Liver (tissue), 9 donors: ENCODE results near the gene EHMT1. TPM values are rescaled to one million over a fixed set of nuclear protein-coding genes. Genes with fewer than 3 reads are reported as not detected.

ENCODE experiments used
- DNase-seq: peaks from one replicate; pipeline ENCODE4 v3.0.0-alpha.2; 2017; ENCODE audit warnings: low spot score
- H3K27ac ChIP-seq, 2 donors: one replicate each; pipeline ENCODE4 v1.7.0; 2013; ENCODE audit warnings: inconsistent platforms in 2 of 2, low read length in 2 of 2, control low read depth in 1 of 2, low read depth in 1 of 2, mild to moderate bottlenecking in 1 of 2
- H3K27me3 ChIP-seq, 4 donors: one replicate each; pipeline versions ENCODE4 v1.6.1 to v1.7.0; 2013; ENCODE audit warnings: low read length in 3 of 4, inconsistent platforms in 1 of 4, mild to moderate bottlenecking in 1 of 4, moderate library complexity in 1 of 4; ENCODE audit not compliant: control insufficient read depth in 4 of 4, insufficient read depth in 4 of 4
- H3K36me3 ChIP-seq, 4 donors: one replicate each; pipeline versions ENCODE4 v1.6.1 to v1.7.0; 2013; ENCODE audit warnings: low read length in 3 of 4, mild to moderate bottlenecking in 3 of 4, low read depth in 1 of 4, moderate library complexity in 1 of 4; ENCODE audit not compliant: control insufficient read depth in 4 of 4, insufficient read depth in 3 of 4
- H3K4me1 ChIP-seq, 4 donors: one replicate each; pipeline versions ENCODE4 v1.6.1 to v1.7.0; 2013; ENCODE audit warnings: low read length in 3 of 4, mild to moderate bottlenecking in 3 of 4, moderate library complexity in 1 of 4; ENCODE audit not compliant: control insufficient read depth in 4 of 4, insufficient read depth in 4 of 4
- H3K4me3 ChIP-seq, 3 donors: one replicate each; pipeline versions ENCODE4 v1.6.1 to v1.7.0; 2013; ENCODE audit warnings: low read length in 3 of 3, control low read depth in 1 of 3, low read depth in 1 of 3, mild to moderate bottlenecking in 1 of 3
- H3K9ac ChIP-seq, 2 donors: one replicate each; pipeline ENCODE4 v1.7.0; 2013; ENCODE audit warnings: low read length in 2 of 2, mild to moderate bottlenecking in 2 of 2, moderate library complexity in 2 of 2, control low read depth in 1 of 2, low read depth in 1 of 2
- H3K9me3 ChIP-seq, 4 donors: one replicate each; pipeline versions ENCODE4 v1.6.1 to v1.7.0; 2013; ENCODE audit warnings: low read length in 3 of 4; ENCODE audit not compliant: control insufficient read depth in 4 of 4
- ATF3 ChIP-seq: IDR thresholded peaks from 2 replicates; pipeline ENCODE4 v1.6.1; 2016; ENCODE audit warnings: antibody characterized with exemption
- CTCF ChIP-seq: fragments of 150-350 bp; IDR thresholded peaks from 2 replicates; pipeline ENCODE4 v1.5.1; 2017; ENCODE audit warnings: improper control_type of control experiment, low read depth, low read length; ENCODE audit not compliant: missing input control
- EGR1 ChIP-seq, 2 donors: IDR thresholded peaks; 2 replicates each; pipeline ENCODE4 v1.6.1; 2016 to 2018; ENCODE audit warnings: antibody characterized with exemption in 2 of 2, low read depth in 2 of 2
- FOXA1 ChIP-seq: IDR thresholded peaks from 2 replicates; pipeline ENCODE4 v1.6.1; 2016; ENCODE audit warnings: antibody characterized with exemption
- FOXA2 ChIP-seq: IDR thresholded peaks from 2 replicates; pipeline ENCODE4 v1.6.1; 2016; ENCODE audit warnings: antibody characterized with exemption
- GABPA ChIP-seq, 2 donors: IDR thresholded peaks in 1 of 2; conservative IDR thresholded peaks in 1 of 2; 2 replicates each; pipeline ENCODE4 v1.6.1; 2016; ENCODE audit warnings: antibody characterized with exemption in 2 of 2, mild to moderate bottlenecking in 1 of 2, moderate library complexity in 1 of 2
- HNF4A ChIP-seq, 2 donors: conservative IDR thresholded peaks; 2 replicates each; pipeline ENCODE4 v1.6.1; 2016; ENCODE audit warnings: antibody characterized with exemption in 2 of 2, mild to moderate bottlenecking in 2 of 2
- HNF4G ChIP-seq: IDR thresholded peaks from 2 replicates; pipeline ENCODE4 v1.6.1; 2016; ENCODE audit warnings: antibody characterized with exemption
- JUND ChIP-seq, 2 donors: IDR thresholded peaks; 2 replicates each; pipeline ENCODE4 v1.6.1; 2016; ENCODE audit warnings: antibody characterized with exemption in 2 of 2
- MAX ChIP-seq: IDR thresholded peaks from 2 replicates; pipeline ENCODE4 v1.6.1; 2016; ENCODE audit warnings: antibody characterized with exemption
- NR2F2 ChIP-seq: IDR thresholded peaks from 2 replicates; pipeline ENCODE4 v1.6.1; 2016; ENCODE audit warnings: antibody characterized with exemption
- RAD21 ChIP-seq, 2 donors: IDR thresholded peaks; 2 replicates each; pipeline ENCODE4 v1.6.1; 2016; ENCODE audit warnings: antibody characterized with exemption in 2 of 2, mild to moderate bottlenecking in 2 of 2
- REST ChIP-seq: IDR thresholded peaks from 2 replicates; pipeline ENCODE4 v1.6.1; 2016; ENCODE audit warnings: antibody characterized with exemption, mild to moderate bottlenecking
- RXRA ChIP-seq, 2 donors: IDR thresholded peaks; 2 replicates each; pipeline ENCODE4 v1.6.1; 2017 to 2018; ENCODE audit warnings: antibody characterized with exemption in 2 of 2, mild to moderate bottlenecking in 1 of 2
- SP1 ChIP-seq: IDR thresholded peaks from 2 replicates; pipeline ENCODE4 v1.6.1; 2018; ENCODE audit warnings: antibody characterized with exemption, mild to moderate bottlenecking
- TAF1 ChIP-seq: conservative IDR thresholded peaks from 2 replicates; pipeline ENCODE4 v1.6.1; 2016; ENCODE audit warnings: antibody characterized with exemption, mild to moderate bottlenecking
- YY1 ChIP-seq: IDR thresholded peaks from 2 replicates; pipeline ENCODE4 v1.6.1; 2016; ENCODE audit warnings: antibody characterized with exemption, mild to moderate bottlenecking
- ZBTB33 ChIP-seq: IDR thresholded peaks from 2 replicates; pipeline ENCODE4 v1.6.1; 2016; ENCODE audit warnings: antibody characterized with exemption
- WGBS: extraction: QIAGEN DNeasy Blood & Tissue Kit; methylation state at CpG from one replicate; pipeline ENCODE4 v1.1.7; 2013; 5-methylcytosine and 5-hydroxymethylcytosine counted together
- polyA plus RNA-seq, 2 donors: library from polyadenylated mRNA; stranded (reverse) in 1 of 2; unstranded in 1 of 2; fragments of 200-250 nt in 1 of 2; fragments of >200 nt in 1 of 2; fragmentation: Nextera tagmentation in 1 of 2; extraction: Ambion mirVana in 1 of 2; gene quantifications; one replicate each; pipeline versions ENCODE4 v1.2.1 to v1.2.3, GENCODE V29; 2013 to 2015
- total RNA-seq, 2 donors: library from RNA; depleted of rRNA; stranded (reverse); fragments of >200 nt; gene quantifications; one replicate each; pipeline ENCODE4 v1.2.3, GENCODE V29; 2014
- donor health status: healthy.
- donor health status: healthy.
- donor health status: healthy.
- donor health status: healthy.
- donor health status: healthy.

The EHMT1 gene
- total and polyA plus RNA-seq, 4 donors = 16.1 to 48.2 (median 27.3) TPM

GRCh38 chr9:137786511-137786920 is 167.7 kb downstream of the EHMT1 start:
- Histone ChIP-seq H3K36me3 (peaks cover 11 to 57% (median 34%) of the 10 kb centered on the region in 4 donors), H3K27ac (no peak overlapping the region), H3K9me3 (no peaks in the 10 kb centered on the region), H3K4me1 (peaks cover 0 to 3% (median 0%) of the 10 kb centered on the region in 4 donors), H3K27me3 (no peaks in the 10 kb centered on the region), H3K9ac (no peak overlapping the region), H3K4me3 (no peak overlapping the region)
- WGBS = 96% methylated on average over 19 of the region's 19 CpGs
- no peak for DNase-seq
- TF ChIP-seq MAX (no peak), FOXA1 (no peak), GABPA (IDR thresholded peaks at IDR 0.05 in 1 of 2, conservative IDR thresholded peaks at IDR 0.05 in 1 of 2) (no peak), YY1 (no peak), EGR1 (IDR thresholded peaks at IDR 0.05; ENCODE audit: low read depth in 2 of 2) (no peak), REST (no peak), JUND (IDR thresholded peaks at IDR 0.05) (no peak), RXRA (IDR thresholded peaks at IDR 0.05) (no peak), RAD21 (IDR thresholded peaks at IDR 0.05) (no peak), HNF4G (no peak), NR2F2 (no peak), HNF4A (conservative IDR thresholded peaks at IDR 0.05) (no peak), SP1 (no peak)

- WGBS = 96% methylated on average over 15 of the region's 15 CpGs
- H3K36me3 ChIP-seq = peaks cover 13 to 55% (median 27%) of the 10 kb centered on the region in 4 donors
- DNase-seq = no peak
Measured at GRCh38 chr9:137787381-137787780, 168.6 kb downstream of the EHMT1 start.

More at GRCh38 chr9:137787381-137787780, 168.6 kb downstream of the EHMT1 start:
- H3K4me1 ChIP-seq = peaks cover 0 to 3% (median 0%) of the 10 kb centered on the region in 4 donors
- no peak overlapping the region for H3K4me3 ChIP-seq
- H3K27me3 ChIP-seq = no peaks in the 10 kb centered on the region
- H3K9me3 ChIP-seq = no peaks in the 10 kb centered on the region
- TF ChIP-seq FOXA1 (no peak), TAF1 (no peak), HNF4G (no peak), SP1 (no peak), ATF3 (no peak), FOXA2 (no peak), RAD21 (IDR thresholded peaks at IDR 0.05) (no peak), EGR1 (IDR thresholded peaks at IDR 0.05; ENCODE audit: low read depth in 2 of 2) (no peak), NR2F2 (no peak), MAX (no peak), HNF4A (conservative IDR thresholded peaks at IDR 0.05) (no peak), CTCF (no peak), JUND (IDR thresholded peaks at IDR 0.05) (no peak), GABPA (IDR thresholded peaks at IDR 0.05 in 1 of 2, conservative IDR thresholded peaks at IDR 0.05 in 1 of 2) (no peak), RXRA (IDR thresholded peaks at IDR 0.05) (no peak), YY1 (no peak), REST (no peak), ZBTB33 (no peak)
- H3K27ac ChIP-seq = no peak overlapping the region
- no peak overlapping the region for H3K9ac ChIP-seq
